Measurements from ENCODE around the gene LAMA1. TPM values are rescaled to one million over a fixed set of nuclear protein-coding genes. Genes with fewer than 3 reads are reported as not detected.
A peak's percentile ranks its signal among the peaks of the same experiment; 100 is the strongest.

LAMA1 gene
- total RNA-seq, 3 donors from 2014 or later, result 2.7 to 20.8 (median 6.1) TPM

GRCh38 chr18:6960656-6961055 lies 156.9 kb downstream of the LAMA1 start:
- no peak overlapping the region for H3K4me3 ChIP-seq
- TF ChIP-seq, protein P1, sequence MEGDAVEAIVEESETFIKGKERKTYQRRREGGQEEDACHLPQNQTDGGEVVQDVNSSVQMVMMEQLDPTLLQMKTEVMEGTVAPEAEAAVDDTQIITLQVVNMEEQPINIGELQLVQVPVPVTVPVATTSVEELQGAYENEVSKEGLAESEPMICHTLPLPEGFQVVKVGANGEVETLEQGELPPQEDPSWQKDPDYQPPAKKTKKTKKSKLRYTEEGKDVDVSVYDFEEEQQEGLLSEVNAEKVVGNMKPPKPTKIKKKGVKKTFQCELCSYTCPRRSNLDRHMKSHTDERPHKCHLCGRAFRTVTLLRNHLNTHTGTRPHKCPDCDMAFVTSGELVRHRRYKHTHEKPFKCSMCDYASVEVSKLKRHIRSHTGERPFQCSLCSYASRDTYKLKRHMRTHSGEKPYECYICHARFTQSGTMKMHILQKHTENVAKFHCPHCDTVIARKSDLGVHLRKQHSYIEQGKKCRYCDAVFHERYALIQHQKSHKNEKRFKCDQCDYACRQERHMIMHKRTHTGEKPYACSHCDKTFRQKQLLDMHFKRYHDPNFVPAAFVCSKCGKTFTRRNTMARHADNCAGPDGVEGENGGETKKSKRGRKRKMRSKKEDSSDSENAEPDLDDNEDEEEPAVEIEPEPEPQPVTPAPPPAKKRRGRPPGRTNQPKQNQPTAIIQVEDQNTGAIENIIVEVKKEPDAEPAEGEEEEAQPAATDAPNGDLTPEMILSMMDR (IDR thresholded peaks at IDR 0.05), result no peak
- peak; percentile 9 for ATAC-seq
- no peaks in the 10 kb centered on the region for H3K9me3 ChIP-seq
- no peak for DNase-seq
- intact Hi-C loops (cut with DNase I, micrococcal nuclease), result no loop called here
- H3K36me3 ChIP-seq (ENCODE audit: low read depth), result no peaks in the 10 kb centered on the region
- H3K4me1 ChIP-seq (ENCODE audit: low read depth), result peaks cover 15% of the 10 kb centered on the region

GRCh38 chr18:6960124-6960523 lies 157.5 kb downstream of the LAMA1 start:
- intact Hi-C loops (cut with DNase I, micrococcal nuclease), result no loop called here
- Histone ChIP-seq H3K9me3 (no peaks in the 10 kb centered on the region), H3K36me3 (ENCODE audit: low read depth) (no peaks in the 10 kb centered on the region), H3K4me1 (ENCODE audit: low read depth) (peaks cover 15% of the 10 kb centered on the region), H3K4me3 (no peak overlapping the region)
- no peak for ATAC-seq
- DNase-seq, result no peak
- TF ChIP-seq, protein P1 (IDR thresholded peaks at IDR 0.05), result no peak

DNA sequence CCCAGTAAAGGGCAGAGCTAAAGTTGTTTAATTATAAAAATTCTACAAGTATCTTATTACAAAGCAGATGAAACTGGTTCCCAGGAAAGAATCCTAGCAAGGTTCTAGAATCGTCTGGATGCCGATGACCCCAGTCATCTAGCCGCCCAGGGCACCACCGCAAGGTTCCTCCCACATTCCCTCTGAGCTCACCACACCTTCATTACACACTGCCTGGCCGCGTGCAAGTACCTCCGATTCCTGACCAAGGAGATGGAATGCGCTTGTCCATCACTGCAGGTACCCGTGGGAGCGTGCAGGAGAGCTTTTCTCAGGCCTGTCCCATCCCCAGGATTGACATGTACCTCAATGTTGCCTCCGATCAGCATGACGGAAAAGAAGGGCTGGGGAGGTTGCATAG lies 158.5 kb downstream of the LAMA1 start:
- H3K4me3 ChIP-seq, result no peak overlapping the region
- ATAC-seq (no peak), DNase-seq (no peak)
- TF ChIP-seq, protein P1 (IDR thresholded peaks at IDR 0.05), result no peak
- intact Hi-C loops (cut with DNase I, micrococcal nuclease), result no loop called here
- H3K4me1 ChIP-seq (ENCODE audit: low read depth), result peaks cover 15% of the 10 kb centered on the region
- H3K9me3 ChIP-seq, result no peaks in the 10 kb centered on the region
- H3K36me3 ChIP-seq (ENCODE audit: low read depth), result no peaks in the 10 kb centered on the region

- H3K4me3 ChIP-seq, result no peak overlapping the region
- no peak for ATAC-seq
- intact Hi-C loops (cut with DNase I, micrococcal nuclease), result no loop called here
- TF ChIP-seq, protein P1 (IDR thresholded peaks at IDR 0.05), result no peak
- no peaks in the 10 kb centered on the region for H3K4me1 ChIP-seq (ENCODE audit: low read depth)
- no peaks in the 10 kb centered on the region for H3K9me3 ChIP-seq
- no peaks in the 10 kb centered on the region for H3K36me3 ChIP-seq (ENCODE audit: low read depth)
- no peak for DNase-seq
Observed at GRCh38 chr18:6956999-6957398, 160.6 kb downstream of the LAMA1 start.

DNA sequence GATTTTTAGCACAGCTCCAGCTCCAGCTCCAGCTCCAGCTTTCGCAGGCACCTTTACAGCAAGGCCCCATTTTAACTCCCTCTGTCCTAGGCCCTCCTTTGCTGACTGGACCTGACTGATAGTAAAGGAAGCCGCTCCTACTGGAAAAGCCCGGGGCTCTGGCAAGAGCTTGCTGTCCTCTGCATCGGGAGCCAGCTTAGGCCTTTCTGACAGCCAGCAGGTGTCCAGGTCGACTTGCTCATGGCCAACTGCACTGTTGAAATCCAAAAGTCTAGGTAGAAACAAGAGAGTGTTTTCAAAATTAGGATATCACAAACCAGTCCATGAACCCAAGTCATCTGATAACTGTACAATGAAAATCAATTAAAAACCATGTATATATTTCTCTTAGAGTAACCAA lies 161.1 kb downstream of the LAMA1 start:
- intact Hi-C loops (cut with DNase I, micrococcal nuclease), result no loop called here
- Histone ChIP-seq H3K9me3 (no peaks in the 10 kb centered on the region), H3K4me1 (ENCODE audit: low read depth) (peaks cover 4% of the 10 kb centered on the region), H3K4me3 (no peak overlapping the region), H3K36me3 (ENCODE audit: low read depth) (no peaks in the 10 kb centered on the region)
- DNase-seq, result no peak
- ATAC-seq, result no peak
- TF ChIP-seq, protein P1 (IDR thresholded peaks at IDR 0.05), result no peak

GRCh38 chr18:6955304-6955703 lies 162.3 kb downstream of the LAMA1 start:
- Histone ChIP-seq H3K9me3 (no peaks in the 10 kb centered on the region), H3K36me3 (ENCODE audit: low read depth) (no peaks in the 10 kb centered on the region), H3K4me3 (no peak overlapping the region), H3K4me1 (ENCODE audit: low read depth) (peaks cover 5% of the 10 kb centered on the region)
- TF ChIP-seq, protein P1 (IDR thresholded peaks at IDR 0.05), result no peak
- intact Hi-C loops (cut with DNase I, micrococcal nuclease), result no loop called here
- ATAC-seq (no peak), DNase-seq (no peak)
